GM10266 (cell line): ENCODE data around the gene CALR.
"Not testable (repeated sequence)": the region's sequence is repeated elsewhere in the genome, so short reads cannot be mapped to it uniquely, and the experiment has no call there.

Experiments used
- DNase-seq: peaks from one replicate; pipeline ENCODE4 v3.0.0; 2012; ENCODE audit errors: extremely low spot score
- TF ChIP-seq, protein P1 (sequence below): IDR thresholded peaks from 2 replicates; pipeline ENCODE4 v1.5.1; 2012; ENCODE audit warnings: mild to moderate bottlenecking, low read depth; ENCODE audit not compliant: control insufficient read depth, insufficient read depth; ENCODE audit errors: missing control alignments

CALR gene

GRCh38 chr19:12907166-12907565, 31.2 kb upstream of the CALR start:
- DNase-seq, result no peak
- TF ChIP-seq, protein P1, sequence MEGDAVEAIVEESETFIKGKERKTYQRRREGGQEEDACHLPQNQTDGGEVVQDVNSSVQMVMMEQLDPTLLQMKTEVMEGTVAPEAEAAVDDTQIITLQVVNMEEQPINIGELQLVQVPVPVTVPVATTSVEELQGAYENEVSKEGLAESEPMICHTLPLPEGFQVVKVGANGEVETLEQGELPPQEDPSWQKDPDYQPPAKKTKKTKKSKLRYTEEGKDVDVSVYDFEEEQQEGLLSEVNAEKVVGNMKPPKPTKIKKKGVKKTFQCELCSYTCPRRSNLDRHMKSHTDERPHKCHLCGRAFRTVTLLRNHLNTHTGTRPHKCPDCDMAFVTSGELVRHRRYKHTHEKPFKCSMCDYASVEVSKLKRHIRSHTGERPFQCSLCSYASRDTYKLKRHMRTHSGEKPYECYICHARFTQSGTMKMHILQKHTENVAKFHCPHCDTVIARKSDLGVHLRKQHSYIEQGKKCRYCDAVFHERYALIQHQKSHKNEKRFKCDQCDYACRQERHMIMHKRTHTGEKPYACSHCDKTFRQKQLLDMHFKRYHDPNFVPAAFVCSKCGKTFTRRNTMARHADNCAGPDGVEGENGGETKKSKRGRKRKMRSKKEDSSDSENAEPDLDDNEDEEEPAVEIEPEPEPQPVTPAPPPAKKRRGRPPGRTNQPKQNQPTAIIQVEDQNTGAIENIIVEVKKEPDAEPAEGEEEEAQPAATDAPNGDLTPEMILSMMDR, result no peak

GRCh38 chr19:12912571-12912970, 25.8 kb upstream of the CALR start:
- no peak for DNase-seq
- TF ChIP-seq, protein P1, result no peak

DNA sequence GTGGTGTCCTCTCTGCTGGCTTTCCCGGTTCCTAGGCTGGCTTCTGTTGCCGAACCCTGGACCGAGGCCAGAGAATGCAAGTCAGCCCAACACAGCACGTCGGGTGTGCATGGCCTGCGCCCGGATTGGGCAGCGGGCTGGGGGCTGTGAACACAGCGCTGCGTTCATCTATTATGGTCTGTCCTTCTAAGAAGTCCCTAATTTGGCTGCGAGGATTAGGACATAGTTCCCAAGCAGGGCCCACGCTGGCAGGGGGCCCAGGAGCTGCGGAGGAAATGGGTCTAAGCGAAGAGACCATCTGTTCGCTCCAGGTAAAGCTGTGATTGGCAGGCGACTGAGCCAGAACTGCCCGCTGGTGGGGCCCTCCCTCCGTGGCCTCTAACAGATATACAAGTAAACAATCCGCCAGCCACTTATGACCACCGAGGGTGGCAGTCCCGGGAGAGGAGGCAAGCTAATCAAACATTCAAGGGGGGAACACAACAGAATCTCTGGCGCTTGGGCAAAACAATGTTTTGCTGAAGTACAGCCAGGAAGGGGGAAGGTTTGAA, 25.3 kb upstream of the CALR start:
- no peak for DNase-seq
- TF ChIP-seq, protein P1, result no peak

- peak; percentile 51 for DNase-seq
- TF ChIP-seq, protein P1, result no peak
Measured at GRCh38 chr19:12913851-12914690, 24.3 kb upstream of the CALR start.

DNA sequence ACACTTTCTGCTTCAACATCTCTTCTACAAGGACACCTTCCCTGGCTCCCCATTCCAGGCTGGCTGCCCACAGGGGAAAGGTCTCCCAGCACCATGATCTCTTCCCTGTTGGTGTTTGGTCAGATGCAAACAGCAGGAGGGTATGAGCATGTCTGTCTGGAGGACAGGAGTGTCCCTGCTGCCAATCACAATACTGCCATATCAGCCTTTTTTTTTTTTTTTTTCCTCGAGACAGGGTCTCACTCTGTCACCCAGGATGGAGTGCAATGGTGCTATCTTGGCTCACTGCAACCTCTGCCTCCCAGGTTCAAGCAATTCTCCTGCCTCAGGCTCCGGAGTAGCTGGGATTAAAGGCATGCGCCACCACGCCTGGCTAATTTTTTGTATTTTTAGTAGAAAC, 22.5 kb upstream of the CALR start:
- not testable (repeated sequence) for DNase-seq

GRCh38 chr19:12918253-12918652, 20.2 kb upstream of the CALR start:
- TF ChIP-seq, protein P1, result no peak
- DNase-seq, result no peak

GRCh38 chr19:12921047-12921446, 17.4 kb upstream of the CALR start:
- TF ChIP-seq, protein P1, result no peak
- DNase-seq, result no peak
